Head of caudate nucleus (tissue), 42 donors: ENCODE measurements around the gene THBS3.
A peak's percentile ranks its signal among the peaks of the same experiment; 100 is the strongest.
"Not testable (repeated sequence)": the region's sequence is repeated elsewhere in the genome, so short reads cannot be mapped to it uniquely, and the experiment has no call there.

ENCODE experiments used
- DNase-seq, 42 donors: peaks; one replicate each; pipeline versions ENCODE4 v3.0.0 to v3.0.0-alpha.2; 2020 to 2021; ENCODE audit warnings: mixed read lengths in 7 of 42
- intact Hi-C: fragments of 100-400 bp; cut with DNase I; formaldehyde crosslinking; loops from one replicate; pipeline ENCODE4 v1.15.0; 2022

Gene THBS3

GRCh38 chr1:155207806-155208540 is at the start of gene THBS3:
Gene THBS3 (minus strand): TSS chr1:155207897. CDS start chr1:155207876, 21 bp downstream.
- DNase-seq = peak in 39 of 42 donors; percentile 29 to 87 (median 65)
- intact Hi-C loops = loop anchor here (5.0 kb wide), 1 partner anchor 34 kb away; a partner anchor contains a TSS

GRCh38 chr1:155256058-155256852 is 48.6 kb upstream of the THBS3 start:
- no peak for DNase-seq
- intact Hi-C loops = loop anchor here (10.0 kb wide), 1 partner anchor 339 kb away; no protein-coding TSS in a partner anchor

GRCh38 chr1:155255243-155256007 is 47.7 kb upstream of the THBS3 start, which contains the start of gene ENTREP3:
Gene ENTREP3 (minus strand): TSS chr1:155255483. CDS start chr1:155254877, 606 bp downstream.
- peak; percentile 83 to 97 (median 93) for DNase-seq
- intact Hi-C loops = loop anchor here (10.0 kb wide), 1 partner anchor 339 kb away; no protein-coding TSS in a partner anchor

GRCh38 chr1:155254714-155255242 is 47.1 kb upstream of the THBS3 start:
- peak in 15 of 42 donors; percentile 16 to 49 (median 32) for DNase-seq

GRCh38 chr1:155254228-155254713 is 46.6 kb upstream of the THBS3 start:
- peak in 1 of 42 donors; percentile 25 for DNase-seq
- intact Hi-C loops = loop anchor here (10.0 kb wide), 1 partner anchor 341 kb away; no protein-coding TSS in a partner anchor

More at GRCh38 chr1:155254714-155255242, 47.1 kb upstream of the THBS3 start:
- intact Hi-C loops = loop anchor here (10.0 kb wide), 1 partner anchor 340 kb away; no protein-coding TSS in a partner anchor

GRCh38 chr1:155253797-155254196 is 46.1 kb upstream of the THBS3 start:
- intact Hi-C loops = loop anchor here (10.0 kb wide), 1 partner anchor 341 kb away; no protein-coding TSS in a partner anchor

GRCh38 chr1:155253208-155253607 is 45.5 kb upstream of the THBS3 start:
- DNase-seq = no peak
- intact Hi-C loops = loop anchor here (10.0 kb wide), 1 partner anchor 342 kb away; no protein-coding TSS in a partner anchor

More at GRCh38 chr1:155253797-155254196, 46.1 kb upstream of the THBS3 start:
- DNase-seq = no peak

- intact Hi-C loops = loop anchor here (10.0 kb wide), 1 partner anchor 343 kb away; no protein-coding TSS in a partner anchor
- DNase-seq = no peak
These were observed 43.9 kb upstream of the THBS3 start for GRCh38 chr1:155251566-155251965.

GRCh38 chr1:155250633-155251449 is 43.1 kb upstream of the THBS3 start:
- intact Hi-C loops = loop anchor here (10.0 kb wide), 1 partner anchor 344 kb away; no protein-coding TSS in a partner anchor
- peak; percentile 88 to 97 (median 93) for DNase-seq

DNA sequence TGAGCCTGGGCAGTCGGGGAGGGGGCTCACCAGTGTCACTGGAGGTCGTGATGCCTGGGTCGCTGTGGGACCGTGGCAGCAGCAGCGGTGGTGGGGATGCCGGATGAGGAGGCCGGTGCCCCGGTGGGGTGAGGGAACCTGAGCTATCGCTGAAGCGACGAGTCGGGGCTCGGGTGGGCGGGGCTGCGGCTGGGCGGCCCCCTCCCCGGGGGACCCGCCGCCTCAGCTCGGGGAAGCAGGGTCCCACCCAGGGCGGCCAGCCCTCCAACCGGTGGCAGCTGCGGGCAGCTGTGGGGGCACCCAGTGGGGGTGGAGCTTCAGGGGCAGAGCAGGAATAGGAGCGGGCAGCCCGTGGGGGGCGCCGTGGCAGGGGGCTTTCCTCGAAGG is 42.5 kb upstream of the THBS3 start:
- intact Hi-C loops = loop anchor here (10.0 kb wide), 1 partner anchor 345 kb away; no protein-coding TSS in a partner anchor

GRCh38 chr1:155247667-155248553 is 40.2 kb upstream of the THBS3 start:
- intact Hi-C loops = no loop called here
- DNase-seq = no peak

More for the DNA sequence above, 42.5 kb upstream of the THBS3 start:
- DNase-seq = no peak

DNA sequence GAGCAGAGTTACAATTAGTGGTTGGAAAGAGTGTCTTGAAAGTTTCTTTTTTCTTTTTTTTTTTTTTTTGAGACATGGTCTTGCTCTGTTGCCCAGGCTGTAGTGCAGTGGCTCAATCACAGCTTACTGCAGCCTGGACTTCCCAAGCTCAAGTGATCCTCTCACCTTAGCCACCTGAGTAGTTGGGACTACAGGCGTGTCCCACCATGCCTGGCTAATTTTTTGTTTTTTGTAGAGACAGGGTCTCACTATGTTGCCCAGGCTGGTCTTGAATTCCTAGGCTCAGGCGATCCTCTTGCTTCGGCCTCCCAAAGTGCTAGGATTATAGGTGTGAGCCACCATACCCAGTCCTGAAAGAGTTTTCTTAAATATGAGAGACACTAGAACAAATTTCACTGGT is 39.1 kb upstream of the THBS3 start:
- intact Hi-C loops, DNase-seq: not testable (repeated sequence)

GRCh38 chr1:155245163-155245524 is 37.4 kb upstream of the THBS3 start:
- DNase-seq = no peak
- intact Hi-C loops = no loop called here

GRCh38 chr1:155244368-155245162 is 36.9 kb upstream of the THBS3 start:
- DNase-seq = peak; percentile 92 to 99 (median 98)
- intact Hi-C loops = loop anchor here (5.0 kb wide), 1 partner anchor 37 kb away; the partner anchor contains the start of genes MTX1 and THBS3

DNA sequence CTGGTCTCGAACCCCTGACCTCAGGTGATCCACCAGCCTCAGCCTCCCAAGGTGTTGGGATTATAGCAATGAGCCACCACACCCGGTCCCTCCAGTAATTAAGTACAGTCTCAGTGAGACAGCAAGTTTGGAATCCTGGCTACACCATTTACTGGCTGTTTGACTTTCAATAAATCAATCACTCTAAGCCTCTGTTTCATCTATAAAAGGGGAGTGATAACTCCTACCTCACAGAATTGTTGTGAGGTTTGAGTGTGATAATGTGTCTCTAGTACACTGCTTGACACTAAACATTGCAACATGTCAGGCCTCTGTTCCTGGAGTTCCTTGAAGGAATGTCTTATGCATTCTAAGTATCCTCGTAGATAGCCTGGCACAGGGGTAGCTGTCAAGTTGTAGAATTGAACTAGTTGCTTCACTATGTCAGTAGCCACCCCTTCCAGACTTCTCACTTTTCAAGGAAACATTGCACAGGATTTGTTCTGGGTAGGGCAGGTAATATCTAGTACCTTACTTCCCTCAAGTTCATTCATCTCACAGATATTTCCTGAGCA is 35.2 kb upstream of the THBS3 start:
- intact Hi-C loops = loop anchor here (5.0 kb wide), 1 partner anchor 36 kb away; the partner anchor contains the start of genes MTX1 and THBS3
- DNase-seq = no peak
